Measurements from ENCODE around the gene EPN1.

DNA sequence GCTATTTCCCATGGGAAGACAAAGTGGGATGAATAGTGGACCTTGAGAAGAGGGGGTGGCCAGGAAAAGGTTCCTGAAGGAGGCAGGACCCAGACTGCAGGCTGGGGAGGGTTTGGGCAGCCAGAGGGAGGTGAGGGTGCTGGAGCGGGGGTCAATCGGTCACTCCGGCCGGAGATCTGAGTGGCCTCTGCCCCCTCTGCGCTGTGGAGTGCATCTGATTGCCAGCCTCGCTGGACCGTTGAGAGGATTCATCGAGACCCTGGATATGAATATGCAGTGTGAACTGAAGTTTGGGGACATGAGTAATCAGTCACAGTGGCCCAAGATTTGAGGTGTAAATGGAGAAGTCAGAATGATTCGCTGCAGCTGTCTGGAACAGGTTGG lies 39.7 kb upstream of the EPN1 start:
- TF ChIP-seq GATA2 (IDR thresholded peaks at IDR 0.05; ENCODE audit: low read depth, low read length): no peak
- TF ChIP-seq GATA3 (IDR thresholded peaks at IDR 0.05; ENCODE audit: low read depth, low read length): no peak
